Osteoblast (primary cell): Measurements from ENCODE around the gene AXIN1. TPM values are rescaled to one million over a fixed set of nuclear protein-coding genes. Genes with fewer than 3 reads are reported as not detected.
A peak's percentile ranks its signal among the peaks of the same experiment; 100 is the strongest.
"Not testable (repeated sequence)": the region's sequence is repeated elsewhere in the genome, so short reads cannot be mapped to it uniquely, and the experiment has no call there.

Source experiments
- DNase-seq: peaks from one replicate; pipeline ENCODE4 v3.0.0; 2011; ENCODE audit warnings: low spot score, mixed read lengths; ENCODE audit not compliant: insufficient read length; ENCODE audit errors: missing footprints
- H2AFZ ChIP-seq: 2 replicates; pipeline ENCODE4 v1.6.0; 2011; ENCODE audit warnings: mild to moderate bottlenecking, low read length
- H3K27ac ChIP-seq: 2 replicates; pipeline ENCODE4 v1.5.1; 2011; ENCODE audit warnings: mild to moderate bottlenecking, low read depth, low read length, moderate library complexity
- H3K27me3 ChIP-seq: 2 replicates; pipeline ENCODE4 v1.6.0; 2012; ENCODE audit warnings: mild to moderate bottlenecking, control low read depth, inconsistent platforms, low read length, moderate library complexity; ENCODE audit not compliant: insufficient read depth
- H3K36me3 ChIP-seq: 2 replicates; pipeline ENCODE4 v1.5.1; 2011; ENCODE audit warnings: mild to moderate bottlenecking, low read length, control low read depth, moderate library complexity; ENCODE audit not compliant: insufficient read depth
- H3K4me1 ChIP-seq: 2 replicates; pipeline ENCODE4 v1.5.1; 2011; ENCODE audit warnings: mild to moderate bottlenecking, low read length, control low read depth, moderate library complexity; ENCODE audit not compliant: insufficient read depth
- H3K4me2 ChIP-seq: 2 replicates; pipeline ENCODE4 v1.6.0; 2011; ENCODE audit warnings: mild to moderate bottlenecking, low read length; ENCODE audit not compliant: insufficient read depth
- H3K4me3 ChIP-seq: fragments of 200-600 bp; sonication (generic); 3 replicates; pipeline ENCODE4 v1.5.1; 2012; ENCODE audit warnings: mild to moderate bottlenecking, low read length, inconsistent platforms; ENCODE audit not compliant: insufficient read depth
- H3K79me2 ChIP-seq: 2 replicates; pipeline ENCODE4 v1.6.0; 2012; ENCODE audit warnings: mild to moderate bottlenecking, low read length, control low read depth, inconsistent platforms; ENCODE audit not compliant: insufficient read depth
- H3K9me3 ChIP-seq: 2 replicates; pipeline ENCODE4 v1.5.1; 2011; ENCODE audit warnings: low read depth, low read length, control low read depth
- H4K20me1 ChIP-seq: 2 replicates; pipeline ENCODE4 v1.6.0; 2012; ENCODE audit warnings: mild to moderate bottlenecking, low read length, control low read depth; ENCODE audit not compliant: insufficient read depth
- total RNA-seq: library from RNA; depleted of rRNA; stranded (reverse); fragments of >200 nt; gene quantifications from 2 replicates; pipeline ENCODE4 v1.2.3, GENCODE V29; 2012
- TF ChIP-seq, protein P1 (sequence below): IDR thresholded peaks from 2 replicates; pipeline ENCODE4 v1.5.1; 2011; ENCODE audit warnings: mild to moderate bottlenecking, low read depth, low read length, moderate library complexity; ENCODE audit errors: extremely low read depth

AXIN1 gene
- total RNA-seq, 1 donor, result 21.7 TPM

DNA sequence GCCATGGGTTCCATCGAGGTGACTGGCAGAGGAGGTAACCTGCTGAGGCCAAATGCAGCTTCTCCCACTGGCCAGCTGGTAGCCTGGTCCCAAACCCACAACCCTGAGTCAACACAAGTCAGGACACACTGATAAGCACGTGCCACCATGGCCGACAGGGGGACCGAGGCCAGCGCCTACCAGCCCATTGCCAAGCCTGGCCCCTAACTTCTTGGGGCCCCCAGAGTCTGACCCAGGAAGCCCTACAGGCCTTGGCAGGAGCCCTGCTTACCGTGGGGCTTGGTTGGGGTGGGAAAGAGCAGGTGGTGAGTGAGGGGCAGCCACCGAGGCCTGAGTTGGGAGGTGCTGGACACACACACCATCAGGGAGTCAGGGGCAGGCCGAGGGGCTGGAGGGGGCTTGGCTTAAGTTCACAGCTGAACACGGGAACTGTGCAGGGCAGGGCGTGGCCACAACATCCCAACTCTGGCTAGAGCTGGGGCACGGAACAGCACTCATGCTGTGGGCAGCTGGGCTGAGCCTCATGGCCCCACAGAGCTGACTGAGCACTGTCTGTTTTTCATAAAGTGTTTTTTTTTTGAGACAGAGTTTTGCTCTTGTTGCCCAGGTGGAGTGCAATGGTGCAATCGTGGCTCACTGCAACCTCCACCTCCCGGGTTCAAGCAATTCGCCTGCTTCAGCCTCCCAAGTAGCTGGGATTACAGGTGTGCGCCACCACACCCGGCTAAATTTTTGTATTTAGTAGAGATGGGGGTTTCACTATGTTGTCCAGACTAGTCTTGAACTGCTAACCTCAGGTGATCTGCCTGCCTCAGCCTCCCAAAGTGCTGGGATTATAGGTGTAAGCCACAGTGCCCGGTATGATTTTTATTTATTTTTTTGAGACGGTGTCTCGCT, 12.3 kb upstream of the AXIN1 start:
- no peak overlapping the region for H3K27ac ChIP-seq
- no peaks in the 10 kb centered on the region for H3K9me3 ChIP-seq
- DNase-seq, result peak; percentile 92
- H2AFZ ChIP-seq, result no peak overlapping the region
- TF ChIP-seq, protein P1, sequence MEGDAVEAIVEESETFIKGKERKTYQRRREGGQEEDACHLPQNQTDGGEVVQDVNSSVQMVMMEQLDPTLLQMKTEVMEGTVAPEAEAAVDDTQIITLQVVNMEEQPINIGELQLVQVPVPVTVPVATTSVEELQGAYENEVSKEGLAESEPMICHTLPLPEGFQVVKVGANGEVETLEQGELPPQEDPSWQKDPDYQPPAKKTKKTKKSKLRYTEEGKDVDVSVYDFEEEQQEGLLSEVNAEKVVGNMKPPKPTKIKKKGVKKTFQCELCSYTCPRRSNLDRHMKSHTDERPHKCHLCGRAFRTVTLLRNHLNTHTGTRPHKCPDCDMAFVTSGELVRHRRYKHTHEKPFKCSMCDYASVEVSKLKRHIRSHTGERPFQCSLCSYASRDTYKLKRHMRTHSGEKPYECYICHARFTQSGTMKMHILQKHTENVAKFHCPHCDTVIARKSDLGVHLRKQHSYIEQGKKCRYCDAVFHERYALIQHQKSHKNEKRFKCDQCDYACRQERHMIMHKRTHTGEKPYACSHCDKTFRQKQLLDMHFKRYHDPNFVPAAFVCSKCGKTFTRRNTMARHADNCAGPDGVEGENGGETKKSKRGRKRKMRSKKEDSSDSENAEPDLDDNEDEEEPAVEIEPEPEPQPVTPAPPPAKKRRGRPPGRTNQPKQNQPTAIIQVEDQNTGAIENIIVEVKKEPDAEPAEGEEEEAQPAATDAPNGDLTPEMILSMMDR, result no peak
- H3K4me2 ChIP-seq, result no peak overlapping the region
- H3K27me3 ChIP-seq, result peaks cover 8% of the 10 kb centered on the region
- peaks cover 6% of the 10 kb centered on the region for H3K4me1 ChIP-seq
- H3K79me2 ChIP-seq, result no peaks in the 10 kb centered on the region
- no peak overlapping the region for H3K4me3 ChIP-seq
- no peaks in the 10 kb centered on the region for H4K20me1 ChIP-seq
- peaks cover 21% of the 10 kb centered on the region for H3K36me3 ChIP-seq

- Histone ChIP-seq H3K4me2 (no peak overlapping the region), H3K36me3 (peaks cover 21% of the 10 kb centered on the region), H3K27ac (no peak overlapping the region), H3K9me3 (no peaks in the 10 kb centered on the region), H4K20me1 (no peaks in the 10 kb centered on the region), H3K4me3 (no peak overlapping the region), H3K27me3 (peaks cover 8% of the 10 kb centered on the region), H3K79me2 (no peaks in the 10 kb centered on the region), H3K4me1 (no peaks in the 10 kb centered on the region), H2AFZ (no peak overlapping the region)
- TF ChIP-seq, protein P1, result no peak
- no peak for DNase-seq
These were observed 11.4 kb upstream of the AXIN1 start for GRCh38 chr16:363766-364490.

GRCh38 chr16:363110-363765, 10.7 kb upstream of the AXIN1 start:
- Histone ChIP-seq H3K9me3 (no peaks in the 10 kb centered on the region), H4K20me1 (no peaks in the 10 kb centered on the region), H3K36me3 (peaks cover 14% of the 10 kb centered on the region), H2AFZ (no peak overlapping the region), H3K4me1 (no peaks in the 10 kb centered on the region), H3K27me3 (peaks cover 8% of the 10 kb centered on the region), H3K4me2 (no peak overlapping the region), H3K4me3 (no peak overlapping the region), H3K79me2 (no peaks in the 10 kb centered on the region), H3K27ac (no peak overlapping the region)
- peak; percentile 90 for DNase-seq
- TF ChIP-seq, protein P1, result no peak

DNA sequence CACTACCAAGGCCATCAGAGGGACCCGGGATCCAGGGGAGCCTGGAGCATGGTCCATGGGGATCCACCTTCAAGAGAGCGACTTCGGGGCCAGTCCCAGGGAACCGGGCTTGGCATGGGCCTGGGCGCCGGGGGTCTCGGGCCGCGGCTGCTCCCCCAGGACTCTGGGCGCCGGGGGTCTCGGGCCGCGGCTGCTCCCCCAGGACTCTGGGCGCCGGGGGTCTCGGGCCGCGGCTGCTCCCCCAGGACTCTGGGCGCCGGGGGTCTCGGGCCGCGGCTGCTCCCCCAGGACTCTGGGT, 10.1 kb upstream of the AXIN1 start:
- H3K4me1 ChIP-seq, H3K79me2 ChIP-seq, H3K9me3 ChIP-seq, H3K27me3 ChIP-seq, H3K4me3 ChIP-seq, H2AFZ ChIP-seq, H3K27ac ChIP-seq, H4K20me1 ChIP-seq, DNase-seq, H3K4me2 ChIP-seq, H3K36me3 ChIP-seq: not testable (repeated sequence)
